Measurements from ENCODE around the gene SMYD3. TPM values are rescaled to one million over a fixed set of nuclear protein-coding genes. Genes with fewer than 3 reads are reported as not detected.

Gene SMYD3
- total RNA-seq, 1 donor from 2014 or later, result 24.2 TPM

DNA sequence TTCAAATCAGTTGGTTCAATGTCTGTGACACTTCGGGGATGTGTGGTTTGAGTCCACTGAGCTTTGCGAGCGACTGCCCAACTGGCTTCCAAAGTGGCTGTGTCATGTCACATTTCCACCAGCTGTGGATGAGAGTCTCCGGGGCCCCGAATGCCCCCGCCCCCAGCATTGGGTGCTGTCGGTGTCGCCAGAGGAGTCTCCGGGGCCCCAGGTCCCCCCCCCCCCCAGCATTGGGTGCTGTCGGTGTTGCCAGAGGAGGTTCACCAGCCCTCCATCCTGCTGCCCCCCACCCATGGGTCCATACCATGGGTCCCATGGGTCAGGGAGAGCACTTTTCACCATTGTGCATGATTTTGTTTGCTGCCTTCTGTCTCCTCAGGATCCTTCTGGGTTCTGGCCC, 9.0 kb upstream of the SMYD3 start:
- Mint-ChIP-seq H3K9me3 (peaks cover 6% of the 10 kb centered on the region), H3K27ac (ENCODE audit: unreplicated experiment) (no peak overlapping the region), H3K27me3 (ENCODE audit: low read depth) (no peaks in the 10 kb centered on the region), H3K4me3 (no peak overlapping the region), H3K4me1 (no peaks in the 10 kb centered on the region), H3K36me3 (ENCODE audit: low read depth) (no peaks in the 10 kb centered on the region)
- TF ChIP-seq, protein P1, sequence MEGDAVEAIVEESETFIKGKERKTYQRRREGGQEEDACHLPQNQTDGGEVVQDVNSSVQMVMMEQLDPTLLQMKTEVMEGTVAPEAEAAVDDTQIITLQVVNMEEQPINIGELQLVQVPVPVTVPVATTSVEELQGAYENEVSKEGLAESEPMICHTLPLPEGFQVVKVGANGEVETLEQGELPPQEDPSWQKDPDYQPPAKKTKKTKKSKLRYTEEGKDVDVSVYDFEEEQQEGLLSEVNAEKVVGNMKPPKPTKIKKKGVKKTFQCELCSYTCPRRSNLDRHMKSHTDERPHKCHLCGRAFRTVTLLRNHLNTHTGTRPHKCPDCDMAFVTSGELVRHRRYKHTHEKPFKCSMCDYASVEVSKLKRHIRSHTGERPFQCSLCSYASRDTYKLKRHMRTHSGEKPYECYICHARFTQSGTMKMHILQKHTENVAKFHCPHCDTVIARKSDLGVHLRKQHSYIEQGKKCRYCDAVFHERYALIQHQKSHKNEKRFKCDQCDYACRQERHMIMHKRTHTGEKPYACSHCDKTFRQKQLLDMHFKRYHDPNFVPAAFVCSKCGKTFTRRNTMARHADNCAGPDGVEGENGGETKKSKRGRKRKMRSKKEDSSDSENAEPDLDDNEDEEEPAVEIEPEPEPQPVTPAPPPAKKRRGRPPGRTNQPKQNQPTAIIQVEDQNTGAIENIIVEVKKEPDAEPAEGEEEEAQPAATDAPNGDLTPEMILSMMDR (conservative IDR thresholded peaks at IDR 0.05), result no peak
- DNase-seq (ENCODE audit: low read depth, low spot score), result no peak

DNA sequence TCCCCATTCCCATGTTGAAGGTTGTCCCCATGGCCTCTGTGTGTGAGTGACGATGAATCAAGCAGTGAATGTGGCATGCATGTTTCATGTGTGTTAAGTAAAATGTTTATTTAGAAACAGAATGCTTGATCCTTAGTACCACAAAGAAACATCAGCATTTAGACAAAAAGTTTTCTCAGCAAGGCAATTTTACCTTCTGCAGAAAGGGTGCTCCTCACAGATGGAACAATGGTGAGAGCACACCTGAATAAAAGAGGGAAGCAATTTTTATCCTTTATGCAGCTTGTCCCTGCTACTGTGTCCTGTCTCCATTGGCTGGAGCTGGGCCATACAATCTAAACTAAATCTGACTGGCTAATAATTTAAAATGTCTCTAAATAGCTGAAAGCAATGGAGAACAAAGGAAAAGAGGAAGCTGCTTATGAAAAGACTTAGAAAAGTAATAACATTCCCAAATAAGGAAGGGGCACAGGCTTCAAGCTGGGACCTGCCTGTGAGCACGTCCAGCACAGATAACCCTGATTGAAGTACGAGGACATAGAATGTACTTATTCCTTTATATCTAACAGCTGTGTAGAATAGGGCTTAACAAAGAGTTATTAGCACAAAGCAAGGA, 8.4 kb upstream of the SMYD3 start:
- no peak overlapping the region for H3K4me3 Mint-ChIP-seq
- TF ChIP-seq, protein P1 (conservative IDR thresholded peaks at IDR 0.05), result no peak
- no peaks in the 10 kb centered on the region for H3K4me1 Mint-ChIP-seq
- DNase-seq (ENCODE audit: low read depth, low spot score), result no peak
- no peak overlapping the region for H3K27ac Mint-ChIP-seq (ENCODE audit: unreplicated experiment)
- H3K9me3 Mint-ChIP-seq, result peaks cover 6% of the 10 kb centered on the region
- H3K36me3 Mint-ChIP-seq (ENCODE audit: low read depth), result no peaks in the 10 kb centered on the region
- H3K27me3 Mint-ChIP-seq (ENCODE audit: low read depth), result no peaks in the 10 kb centered on the region

- H3K27ac Mint-ChIP-seq (ENCODE audit: unreplicated experiment), result no peak overlapping the region
- H3K4me1 Mint-ChIP-seq, result no peaks in the 10 kb centered on the region
- TF ChIP-seq, protein P1 (conservative IDR thresholded peaks at IDR 0.05), result no peak
- no peaks in the 10 kb centered on the region for H3K27me3 Mint-ChIP-seq (ENCODE audit: low read depth)
- no peaks in the 10 kb centered on the region for H3K36me3 Mint-ChIP-seq (ENCODE audit: low read depth)
- DNase-seq (ENCODE audit: low read depth, low spot score), result no peak
- H3K9me3 Mint-ChIP-seq, result peaks cover 4% of the 10 kb centered on the region
- no peak overlapping the region for H3K4me3 Mint-ChIP-seq
Measured at GRCh38 chr1:246513619-246514343, 6.7 kb upstream of the SMYD3 start.

GRCh38 chr1:246513041-246513440, 6.0 kb upstream of the SMYD3 start:
- no peaks in the 10 kb centered on the region for H3K27me3 Mint-ChIP-seq (ENCODE audit: low read depth)

DNA sequence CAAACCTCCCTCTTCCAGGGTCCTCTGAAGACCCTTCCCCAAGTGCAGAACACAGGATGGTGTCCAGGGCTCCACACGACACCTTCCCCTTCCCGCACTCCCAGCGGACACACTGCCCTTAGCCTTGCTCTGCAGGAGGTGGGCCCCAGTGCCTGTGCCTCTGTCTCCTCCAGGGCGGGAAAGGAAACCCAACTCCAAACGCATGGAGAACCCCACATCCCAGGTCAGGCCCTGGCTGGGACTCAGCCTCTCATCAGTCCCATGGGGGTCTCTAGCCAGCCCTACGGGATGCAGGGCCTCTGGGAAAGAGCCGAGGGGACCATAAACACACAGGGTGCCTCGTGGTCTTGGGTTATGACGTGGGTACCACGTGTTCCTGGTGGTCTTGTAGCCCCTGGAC, 5.6 kb upstream of the SMYD3 start:
- H3K27ac Mint-ChIP-seq (ENCODE audit: unreplicated experiment), result no peak overlapping the region
- no peaks in the 10 kb centered on the region for H3K27me3 Mint-ChIP-seq (ENCODE audit: low read depth)
- H3K4me3 Mint-ChIP-seq, result no peak overlapping the region
- peaks cover 1% of the 10 kb centered on the region for H3K4me1 Mint-ChIP-seq
- no peaks in the 10 kb centered on the region for H3K36me3 Mint-ChIP-seq (ENCODE audit: low read depth)
- TF ChIP-seq, protein P1 (conservative IDR thresholded peaks at IDR 0.05), result no peak
- DNase-seq (ENCODE audit: low read depth, low spot score), result no peak
- peaks cover 4% of the 10 kb centered on the region for H3K9me3 Mint-ChIP-seq

More at GRCh38 chr1:246513041-246513440, 6.0 kb upstream of the SMYD3 start:
- no peak overlapping the region for H3K27ac Mint-ChIP-seq (ENCODE audit: unreplicated experiment)
- no peaks in the 10 kb centered on the region for H3K4me1 Mint-ChIP-seq
- no peaks in the 10 kb centered on the region for H3K36me3 Mint-ChIP-seq (ENCODE audit: low read depth)
- H3K9me3 Mint-ChIP-seq, result peaks cover 4% of the 10 kb centered on the region
- no peak for DNase-seq (ENCODE audit: low read depth, low spot score)
- H3K4me3 Mint-ChIP-seq, result no peak overlapping the region
- TF ChIP-seq, protein P1 (conservative IDR thresholded peaks at IDR 0.05), result no peak
